Measurements from ENCODE around the gene TRABD.
"Not testable (repeated sequence)": the region's sequence is repeated elsewhere in the genome, so short reads cannot be mapped to it uniquely, and the experiment has no call there.

The TRABD gene

GRCh38 chr22:50201191-50202129 is 15.7 kb downstream of the TRABD start:
- DNase-seq (ENCODE audit: low read depth), result no peak

- no peak for DNase-seq (ENCODE audit: low read depth)
Observed at GRCh38 chr22:50202130-50202666, 16.5 kb downstream of the TRABD start.

- no peak for DNase-seq (ENCODE audit: low read depth)
Observed at GRCh38 chr22:50203288-50203687, 17.6 kb downstream of the TRABD start.

GRCh38 chr22:50204571-50204970 is 18.9 kb downstream of the TRABD start:
- DNase-seq (ENCODE audit: low read depth), result no peak

- DNase-seq (ENCODE audit: low read depth), result not testable (repeated sequence)
Observed at GRCh38 chr22:50204998-50205397, 19.3 kb downstream of the TRABD start.

GRCh38 chr22:50205781-50206569 is 20.3 kb downstream of the TRABD start:
- no peak for DNase-seq (ENCODE audit: low read depth)

GRCh38 chr22:50206599-50206998 is 20.9 kb downstream of the TRABD start:
- DNase-seq (ENCODE audit: low read depth), result peak; percentile 76

GRCh38 chr22:50207383-50208140 is 21.8 kb downstream of the TRABD start:
- no peak for DNase-seq (ENCODE audit: low read depth)

GRCh38 chr22:50208430-50208938 is 22.8 kb downstream of the TRABD start:
- no peak for DNase-seq (ENCODE audit: low read depth)

- no peak for DNase-seq (ENCODE audit: low read depth)
Observed at GRCh38 chr22:50208939-50209892, 23.5 kb downstream of the TRABD start.

- DNase-seq (ENCODE audit: low read depth), result peak; percentile 52
Observed at GRCh38 chr22:50209893-50210292, 24.2 kb downstream of the TRABD start.

- no peak for DNase-seq (ENCODE audit: low read depth)
Observed at GRCh38 chr22:50210378-50211139, 24.8 kb downstream of the TRABD start.

GRCh38 chr22:50211147-50211546 is 25.4 kb downstream of the TRABD start:
- no peak for DNase-seq (ENCODE audit: low read depth)

GRCh38 chr22:50213263-50213662 is 27.6 kb downstream of the TRABD start:
- DNase-seq (ENCODE audit: low read depth), result no peak

GRCh38 chr22:50215297-50216054 is 29.8 kb downstream of the TRABD start:
- no peak for DNase-seq (ENCODE audit: low read depth)

- no peak for DNase-seq (ENCODE audit: low read depth)
Observed at GRCh38 chr22:50216055-50216683, 30.5 kb downstream of the TRABD start.

- no peak for DNase-seq (ENCODE audit: low read depth)
Observed at GRCh38 chr22:50216684-50217520, 31.2 kb downstream of the TRABD start.
